HUES48 (cell line): ENCODE measurements around the gene PCYOX1L.

Experiments used
- H3K27ac ChIP-seq: one replicate; pipeline ENCODE4 v1.7.0; 2013; ENCODE audit warnings: low read depth, low read length, inconsistent platforms
- H3K27me3 ChIP-seq: 2 replicates; pipeline ENCODE4 v1.6.1; 2013; ENCODE audit warnings: mild to moderate bottlenecking, low read length; ENCODE audit not compliant: control insufficient read depth, insufficient read depth
- H3K36me3 ChIP-seq: 2 replicates; pipeline ENCODE4 v1.6.1; 2013; ENCODE audit warnings: low read length; ENCODE audit not compliant: control insufficient read depth, insufficient read depth
- H3K4me1 ChIP-seq: 2 replicates; pipeline ENCODE4 v1.6.1; 2013; ENCODE audit warnings: mild to moderate bottlenecking, low read length; ENCODE audit not compliant: control insufficient read depth, insufficient read depth
- H3K4me3 ChIP-seq: 2 replicates; pipeline ENCODE4 v1.5.1; 2013; ENCODE audit warnings: mild to moderate bottlenecking, low read depth, low read length
- H3K9ac ChIP-seq: 2 replicates; pipeline ENCODE4 v1.6.1; 2013; ENCODE audit warnings: mild to moderate bottlenecking, low read depth, low read length, moderate library complexity
- H3K9me3 ChIP-seq: 2 replicates; pipeline ENCODE4 v1.6.1; 2013; ENCODE audit warnings: low read length; ENCODE audit not compliant: control insufficient read depth, insufficient read depth

The PCYOX1L gene

DNA sequence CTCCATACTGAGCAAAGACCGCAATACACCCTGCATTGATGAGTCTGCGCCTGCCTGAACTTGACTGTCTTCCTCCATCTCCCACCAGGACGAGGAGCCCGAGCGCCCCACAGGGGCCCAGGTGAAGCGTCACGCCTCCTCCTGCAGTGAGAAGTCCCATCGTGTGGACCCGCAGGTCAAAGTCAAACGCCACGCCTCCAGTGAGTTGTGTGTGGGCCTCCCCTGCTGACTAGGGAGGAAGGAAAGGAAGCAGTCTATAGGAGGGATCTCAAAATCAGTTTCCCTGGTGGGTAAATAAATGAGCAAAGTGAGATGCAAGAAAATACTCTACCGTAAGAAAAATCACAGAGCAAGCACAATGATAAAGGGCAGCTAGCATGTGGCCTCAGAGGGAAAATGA, 35.3 kb upstream of the PCYOX1L start:
- H3K36me3 ChIP-seq: no peaks in the 10 kb centered on the region; the same call in 1 of the 2 replicates
- H3K27me3 ChIP-seq: no peaks in the 10 kb centered on the region
- H3K9me3 ChIP-seq: no peaks in the 10 kb centered on the region
- no peak overlapping the region for H3K27ac ChIP-seq
- H3K9ac ChIP-seq: no peak overlapping the region
- H3K4me3 ChIP-seq: no peak overlapping the region
- 0 out of 2 replicates have a peak, but pooled peaks cover 8% of the 10 kb centered on the region for H3K4me1 ChIP-seq

DNA sequence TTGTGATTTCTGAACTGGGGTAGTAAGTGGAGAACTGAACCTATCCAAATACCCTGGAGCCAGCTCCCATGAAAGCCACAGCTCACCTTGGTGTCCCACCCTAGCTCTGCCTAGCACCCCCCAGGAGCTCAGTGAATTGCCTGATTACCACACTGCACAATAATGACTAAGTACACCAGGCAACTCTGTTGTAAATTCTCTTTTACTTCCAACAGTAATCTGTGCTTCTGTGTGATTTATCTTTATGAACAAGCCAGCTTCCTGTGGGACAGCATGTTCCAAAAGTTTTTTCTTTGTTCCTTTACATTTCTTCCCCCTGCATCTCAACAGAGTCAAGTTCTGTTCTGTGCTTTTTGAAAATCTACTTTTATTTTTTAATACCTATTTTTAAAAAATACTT, 34.6 kb upstream of the PCYOX1L start:
- Histone ChIP-seq H3K27me3 (no peaks in the 10 kb centered on the region), H3K9me3 (no peaks in the 10 kb centered on the region), H3K9ac (no peak overlapping the region), H3K4me3 (no peak overlapping the region), H3K4me1 (0 out of 2 replicates have a peak, but pooled peaks cover 7% of the 10 kb centered on the region), H3K27ac (no peak overlapping the region), H3K36me3 (no peaks in the 10 kb centered on the region; the same call in 1 of the 2 replicates)

DNA sequence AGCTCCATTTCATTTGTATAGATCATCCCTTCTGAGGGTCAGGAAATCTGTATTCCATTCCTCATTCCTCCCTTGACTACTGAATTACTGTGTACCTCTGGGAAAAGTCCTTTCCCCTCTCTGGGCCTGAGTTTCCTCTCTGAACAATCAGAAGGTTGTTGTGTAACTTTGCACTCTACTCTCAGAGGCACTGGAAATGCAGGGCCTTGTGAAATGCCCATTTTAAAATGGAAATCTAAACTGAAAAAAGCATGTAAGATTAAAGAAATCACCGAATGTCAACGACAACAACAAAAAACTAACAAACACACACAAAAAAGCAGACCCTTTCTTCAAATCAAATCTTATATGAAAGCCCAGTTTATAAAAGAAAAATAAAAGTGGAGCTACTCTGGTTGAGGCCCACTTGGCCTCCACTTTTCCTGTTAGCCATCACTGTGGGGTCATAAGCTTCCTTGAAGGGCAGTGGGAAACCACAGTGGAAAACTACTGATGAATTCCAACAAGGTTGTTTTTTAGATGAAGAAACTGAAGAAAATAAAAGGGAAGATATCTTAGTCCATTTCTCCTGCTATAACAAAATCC, 34.1 kb upstream of the PCYOX1L start:
- H3K27me3 ChIP-seq: no peaks in the 10 kb centered on the region
- H3K4me3 ChIP-seq: no peak overlapping the region
- H3K9ac ChIP-seq: no peak overlapping the region
- H3K27ac ChIP-seq: no peak overlapping the region
- H3K4me1 ChIP-seq: 0 out of 2 replicates have a peak, but pooled peaks cover 7% of the 10 kb centered on the region
- no peaks in the 10 kb centered on the region; the same call in 1 of the 2 replicates for H3K36me3 ChIP-seq
- H3K9me3 ChIP-seq: no peaks in the 10 kb centered on the region

GRCh38 chr5:149324641-149325040, 33.2 kb upstream of the PCYOX1L start:
- Histone ChIP-seq H3K36me3 (no peaks in the 10 kb centered on the region; the same call in 1 of the 2 replicates), H3K27ac (no peak overlapping the region), H3K9me3 (no peaks in the 10 kb centered on the region), H3K27me3 (no peaks in the 10 kb centered on the region), H3K4me1 (0 out of 2 replicates have a peak, but pooled peaks cover 7% of the 10 kb centered on the region), H3K9ac (no peak overlapping the region), H3K4me3 (no peak overlapping the region)

- H3K4me1 ChIP-seq: 0 out of 2 replicates have a peak, but pooled peaks cover 7% of the 10 kb centered on the region
- no peak overlapping the region for H3K9ac ChIP-seq
- H3K9me3 ChIP-seq: no peaks in the 10 kb centered on the region
- no peak overlapping the region for H3K4me3 ChIP-seq
- no peaks in the 10 kb centered on the region for H3K36me3 ChIP-seq
- no peaks in the 10 kb centered on the region for H3K27me3 ChIP-seq
- no peak overlapping the region for H3K27ac ChIP-seq
Measured at GRCh38 chr5:149325166-149325735, 32.6 kb upstream of the PCYOX1L start.

DNA sequence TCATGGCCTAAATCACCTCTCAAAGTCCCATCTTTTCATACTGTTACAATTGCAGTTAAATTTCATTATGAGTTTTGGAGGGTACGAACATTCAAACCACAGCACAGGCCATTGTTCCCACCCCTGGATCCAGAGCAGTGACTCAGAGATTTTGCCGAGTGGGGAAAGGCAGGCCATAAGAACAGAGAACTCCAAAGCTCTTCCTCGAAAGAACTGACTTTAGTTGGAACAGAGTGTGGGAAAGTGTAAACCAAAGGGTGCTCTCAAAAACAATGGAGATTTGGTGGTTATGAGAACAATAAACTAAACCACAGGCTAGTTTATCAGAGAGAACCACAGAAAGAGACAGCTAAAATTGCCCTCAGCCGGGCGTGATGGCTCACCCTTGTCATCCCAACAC, 32.0 kb upstream of the PCYOX1L start:
- H3K27me3 ChIP-seq: no peaks in the 10 kb centered on the region
- no peaks in the 10 kb centered on the region for H3K9me3 ChIP-seq
- H3K4me3 ChIP-seq: no peak overlapping the region
- H3K36me3 ChIP-seq: no peaks in the 10 kb centered on the region
- H3K4me1 ChIP-seq: 0 out of 2 replicates have a peak, but pooled peaks cover 7% of the 10 kb centered on the region
- H3K9ac ChIP-seq: no peak overlapping the region
- H3K27ac ChIP-seq: no peak overlapping the region

DNA sequence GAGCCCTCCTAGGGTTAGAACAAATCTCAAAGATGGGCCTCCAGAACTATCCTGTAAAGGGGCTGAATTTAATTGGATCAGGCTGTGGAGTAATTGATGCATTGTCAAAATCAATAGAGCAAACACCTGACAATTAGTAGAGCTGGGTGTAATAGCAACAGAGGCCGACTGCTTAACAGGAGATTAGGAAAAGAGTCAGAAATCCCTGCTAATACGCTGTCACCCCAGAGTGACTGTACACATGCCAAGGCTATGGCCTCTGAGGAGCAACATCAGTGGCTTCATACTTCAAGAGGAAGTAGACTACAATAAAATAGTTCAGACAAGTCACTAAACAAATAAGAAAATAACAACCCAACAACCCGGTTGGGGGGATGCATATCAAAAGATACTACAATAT, 31.2 kb upstream of the PCYOX1L start:
- Histone ChIP-seq H3K9ac (no peak overlapping the region), H3K27me3 (no peaks in the 10 kb centered on the region), H3K27ac (no peak overlapping the region), H3K36me3 (no peaks in the 10 kb centered on the region), H3K4me1 (0 out of 2 replicates have a peak, but pooled peaks cover 7% of the 10 kb centered on the region), H3K4me3 (no peak overlapping the region), H3K9me3 (no peaks in the 10 kb centered on the region)

DNA sequence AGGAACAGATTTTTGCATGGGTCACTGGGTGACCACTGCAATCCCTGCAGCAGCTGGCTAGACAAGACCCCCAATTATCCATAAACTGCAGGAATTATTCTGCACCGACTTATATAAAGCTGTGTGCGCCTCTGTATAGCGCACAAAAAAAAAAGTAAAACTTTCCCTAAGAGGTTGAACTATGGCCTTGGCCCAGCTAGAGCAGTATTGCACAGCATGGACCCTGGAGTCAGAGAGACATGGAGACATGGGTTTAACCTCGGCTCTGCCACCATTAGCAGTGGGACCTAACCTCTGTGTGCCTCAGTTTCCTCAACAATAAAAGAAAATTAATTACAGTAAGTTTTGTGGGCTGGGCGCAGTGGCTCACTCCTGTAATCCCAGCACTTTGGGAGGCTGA, 29.7 kb upstream of the PCYOX1L start:
- no peaks in the 10 kb centered on the region for H3K9me3 ChIP-seq
- H3K4me1 ChIP-seq: no peaks in the 10 kb centered on the region
- no peak overlapping the region for H3K4me3 ChIP-seq
- H3K27ac ChIP-seq: no peak overlapping the region
- H3K9ac ChIP-seq: no peak overlapping the region
- H3K27me3 ChIP-seq: no peaks in the 10 kb centered on the region
- no peaks in the 10 kb centered on the region for H3K36me3 ChIP-seq

GRCh38 chr5:149333711-149334443, 24.0 kb upstream of the PCYOX1L start:
- Histone ChIP-seq H3K36me3 (no peaks in the 10 kb centered on the region), H3K9me3 (no peaks in the 10 kb centered on the region), H3K4me3 (no peak overlapping the region), H3K4me1 (no peaks in the 10 kb centered on the region), H3K27ac (no peak overlapping the region), H3K9ac (no peak overlapping the region), H3K27me3 (no peaks in the 10 kb centered on the region)

- Histone ChIP-seq H3K4me1 (no peaks in the 10 kb centered on the region), H3K27me3 (no peaks in the 10 kb centered on the region), H3K27ac (no peak overlapping the region), H3K9me3 (no peaks in the 10 kb centered on the region), H3K36me3 (no peaks in the 10 kb centered on the region), H3K9ac (no peak overlapping the region), H3K4me3 (no peak overlapping the region)
Measured at GRCh38 chr5:149337736-149338135, 20.1 kb upstream of the PCYOX1L start.

GRCh38 chr5:149338364-149338763, 19.5 kb upstream of the PCYOX1L start:
- Histone ChIP-seq H3K27ac (no peak overlapping the region), H3K4me3 (no peak overlapping the region), H3K9ac (no peak overlapping the region), H3K4me1 (no peaks in the 10 kb centered on the region), H3K36me3 (no peaks in the 10 kb centered on the region), H3K9me3 (no peaks in the 10 kb centered on the region), H3K27me3 (no peaks in the 10 kb centered on the region)
